HepG2 (cell line): ENCODE data around the gene RABEPK. TPM values are rescaled to one million over a fixed set of nuclear protein-coding genes. Genes with fewer than 3 reads are reported as not detected.

Source experiments
- ARNT2 ChIP-seq: sonication (generic); formaldehyde crosslinking; IDR thresholded peaks from 2 replicates; pipeline ENCODE4 v1.8.0; 2022; ENCODE audit warnings: mild to moderate bottlenecking, low read depth, missing genetic modification reagents, moderate library complexity
- ATF4 ChIP-seq, 2 experiments: fragments of 450-650 bp in 1 of 2; sonication (generic) in 1 of 2; formaldehyde crosslinking; IDR thresholded peaks; 2 replicates each; pipeline versions ENCODE4 v1.5.0 to v1.8.0; 2020 to 2022; ENCODE audit warnings: mild to moderate bottlenecking in 1 of 2, missing genetic modification reagents in 1 of 2
- BATF2 ChIP-seq: sonication (generic); formaldehyde crosslinking; IDR thresholded peaks from 2 replicates; pipeline ENCODE4 v1.8.0; 2022; ENCODE audit warnings: mild to moderate bottlenecking, missing genetic modification reagents, moderate library complexity
- GLI4 ChIP-seq: sonication (generic); formaldehyde crosslinking; IDR thresholded peaks from 2 replicates; pipeline ENCODE4 v1.5.1; 2020; ENCODE audit warnings: missing genetic modification reagents, mild to moderate bottlenecking, moderate library complexity, borderline replicate concordance
- HNF4A ChIP-seq: sonication (generic); formaldehyde crosslinking; IDR thresholded peaks from 2 replicates; pipeline ENCODE4 v1.4.0; 2020; ENCODE audit warnings: missing genetic modification reagents
- KDM1A ChIP-seq: IDR thresholded peaks from 2 replicates; pipeline ENCODE4 v1.6.1; 2016; ENCODE audit warnings: missing compliant biosample characterization
- KDM5B ChIP-seq: sonication (generic); formaldehyde crosslinking; IDR thresholded peaks from 2 replicates; pipeline ENCODE4 v1.4.0; 2020; ENCODE audit warnings: missing genetic modification reagents, mild to moderate bottlenecking, borderline replicate concordance
- REXO4 ChIP-seq: sonication (generic); formaldehyde crosslinking; IDR thresholded peaks from 2 replicates; pipeline ENCODE4 v1.8.0; 2022; ENCODE audit warnings: missing genetic modification reagents, mild to moderate bottlenecking, borderline replicate concordance
- SMYD3 ChIP-seq: sonication (generic); formaldehyde crosslinking; IDR thresholded peaks from 2 replicates; pipeline ENCODE4 v1.8.1; 2023; ENCODE audit warnings: mild to moderate bottlenecking, missing genetic modification reagents
- ZBTB3 ChIP-seq: sonication (generic); formaldehyde crosslinking; IDR thresholded peaks from 2 replicates; pipeline ENCODE4 v1.4.0; 2020; ENCODE audit warnings: low read depth, mild to moderate bottlenecking, moderate library complexity, missing genetic modification reagents, borderline replicate concordance
- ZBTB38 ChIP-seq: sonication (generic); formaldehyde crosslinking; IDR thresholded peaks from 2 replicates; pipeline ENCODE4 v1.5.1; 2020; ENCODE audit warnings: mild to moderate bottlenecking, missing genetic modification reagents
- ZFP82 ChIP-seq: sonication (generic); formaldehyde crosslinking; IDR thresholded peaks from 2 replicates; pipeline ENCODE4 v1.5.1; 2020; ENCODE audit warnings: mild to moderate bottlenecking, missing genetic modification reagents, borderline replicate concordance
- ZIK1 ChIP-seq: sonication (generic); formaldehyde crosslinking; IDR thresholded peaks from 2 replicates; pipeline ENCODE4 v1.5.0; 2020; ENCODE audit warnings: mild to moderate bottlenecking, low read depth, missing genetic modification reagents, borderline replicate concordance
- ZNF10 ChIP-seq: sonication (generic); formaldehyde crosslinking; IDR thresholded peaks from 2 replicates; pipeline ENCODE4 v1.4.0; 2020; ENCODE audit warnings: mild to moderate bottlenecking, low read depth, missing genetic modification reagents, borderline replicate concordance
- ZNF17 ChIP-seq: sonication (generic); formaldehyde crosslinking; IDR thresholded peaks from 2 replicates; pipeline ENCODE4 v1.5.0; 2020; ENCODE audit warnings: mild to moderate bottlenecking, missing genetic modification reagents
- ZNF225 ChIP-seq: sonication (generic); formaldehyde crosslinking; IDR thresholded peaks from 2 replicates; pipeline ENCODE4 v1.4.0; 2020; ENCODE audit warnings: mild to moderate bottlenecking, missing genetic modification reagents
- ZNF232 ChIP-seq: sonication (generic); formaldehyde crosslinking; IDR thresholded peaks from 2 replicates; pipeline ENCODE4 v1.4.0; 2020; ENCODE audit warnings: missing genetic modification reagents, borderline replicate concordance
- ZNF234 ChIP-seq: sonication (generic); formaldehyde crosslinking; conservative IDR thresholded peaks from 2 replicates; pipeline ENCODE4 v1.5.1; 2020; ENCODE audit warnings: mild to moderate bottlenecking, missing genetic modification reagents
- ZNF282 ChIP-seq: fragments of 450-650 bp; IDR thresholded peaks from 2 replicates; pipeline ENCODE4 v1.6.1; 2018; ENCODE audit not compliant: partially characterized antibody
- ZNF577 ChIP-seq: sonication (generic); formaldehyde crosslinking; IDR thresholded peaks from 2 replicates; pipeline ENCODE4 v1.4.0; 2020; ENCODE audit warnings: mild to moderate bottlenecking, low read depth, missing genetic modification reagents, borderline replicate concordance
- ZZZ3 ChIP-seq: sonication (generic); formaldehyde crosslinking; IDR thresholded peaks from 2 replicates; pipeline ENCODE4 v1.4.0; 2020; ENCODE audit warnings: missing genetic modification reagents, mild to moderate bottlenecking, borderline replicate concordance
- polyA plus RNA-seq, 8 experiments: library from polyadenylated mRNA; depleted of rRNA in 3 of 8; stranded (reverse) in 7 of 8; unstranded in 1 of 8; fragments of >200 nt; fragmentation: Illumina TruSeq in 4 of 8; extraction: Trizol in 4 of 8; gene quantifications; 2 replicates each; pipeline versions ENCODE4 v1.2.1 to v1.2.3, GENCODE V29; 2011 to 2016; ENCODE audit warnings: low read depth in 4 of 8, missing spikeins in 1 of 8, mixed read lengths in 1 of 8; ENCODE audit not compliant: insufficient read depth in 1 of 8
- total RNA-seq, 5 experiments: library from RNA; depleted of rRNA; stranded (reverse); fragments of >200 nt; fragmentation: Illumina TruSeq; extraction: Trizol; gene quantifications; 2 replicates each; pipeline ENCODE4 v1.2.3, GENCODE V29; 2016; ENCODE audit warnings: low read depth in 1 of 5
- TF ChIP-seq, protein P1 (sequence below): sonication (generic); formaldehyde crosslinking; IDR thresholded peaks from 2 replicates; pipeline ENCODE4 v1.8.0; 2022; ENCODE audit warnings: mild to moderate bottlenecking, missing genetic modification reagents, borderline replicate concordance
- TF ChIP-seq, protein P2 (sequence below): sonication (generic); formaldehyde crosslinking; IDR thresholded peaks from 2 replicates; pipeline ENCODE4 v1.5.0; 2020; ENCODE audit warnings: mild to moderate bottlenecking, missing genetic modification reagents

Gene RABEPK
- total and polyA plus RNA-seq, 2 of the 13 experiments (the other 11 are each of a cell fraction or from before 2014, with no cell fraction given), result 75.5 to 90.0 TPM

GRCh38 chr9:125241863-125242739 lies 41.8 kb downstream of the RABEPK start (continued):
- TF ChIP-seq ZNF232 (CRISPR knock-in tag) (0 out of 2 replicates have a peak, but pooled peaks have one; percentile 23), KDM5B (CRISPR knock-in tag) (0 out of 2 replicates have a peak, but pooled peaks have one; percentile 36), ZFP82 (CRISPR knock-in tag) (no peak), REXO4 (CRISPR knock-in tag) (no peak), ZNF577 (CRISPR knock-in tag) (no peak), GLI4 (CRISPR knock-in tag) (0 out of 2 replicates have a peak, but pooled peaks have one; percentile 73), ZIK1 (0 out of 2 replicates have a peak, but pooled peaks have one; percentile 28), ARNT2 (CRISPR knock-in tag) (no peak), ZBTB38 (CRISPR knock-in tag) (no peak), HNF4A (CRISPR knock-in tag) (no peak), ZBTB3 (CRISPR knock-in tag) (no peak), SMYD3 (no peak), ZNF234 (CRISPR knock-in tag) (no peak), BATF2 (CRISPR knock-in tag) (no peak), ZZZ3 (no peak), ZNF17 (no peak), ATF4 (CRISPR knock-in tag; IDR thresholded peaks at IDR 0.05) (0 out of 4 replicates have a peak, but pooled peaks of 1 of the 2 experiments have one; percentile 6), ZNF282 (no peak), ZNF10 (no peak), ZNF225 (CRISPR knock-in tag) (no peak), KDM1A (no peak)
- TF ChIP-seq, protein P1, sequence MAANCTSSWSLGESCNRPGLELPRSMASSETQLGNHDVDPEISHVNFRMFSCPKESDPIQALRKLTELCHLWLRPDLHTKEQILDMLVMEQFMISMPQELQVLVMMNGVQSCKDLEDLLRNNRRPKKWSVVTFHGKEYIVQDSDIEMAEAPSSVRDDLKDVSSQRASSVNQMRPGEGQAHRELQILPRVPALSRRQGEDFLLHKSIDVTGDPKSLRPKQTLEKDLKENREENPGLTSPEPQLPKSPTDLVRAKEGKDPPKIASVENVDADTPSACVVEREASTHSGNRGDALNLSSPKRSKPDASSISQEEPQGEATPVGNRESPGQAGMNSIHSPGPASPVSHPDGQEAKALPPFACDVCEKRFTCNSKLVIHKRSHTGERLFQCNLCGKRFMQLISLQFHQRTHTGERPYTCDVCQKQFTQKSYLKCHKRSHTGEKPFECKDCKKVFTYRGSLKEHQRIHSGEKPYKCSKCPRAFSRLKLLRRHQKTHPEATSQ (CRISPR knock-in tag), result no peak
- TF ChIP-seq, protein P2, sequence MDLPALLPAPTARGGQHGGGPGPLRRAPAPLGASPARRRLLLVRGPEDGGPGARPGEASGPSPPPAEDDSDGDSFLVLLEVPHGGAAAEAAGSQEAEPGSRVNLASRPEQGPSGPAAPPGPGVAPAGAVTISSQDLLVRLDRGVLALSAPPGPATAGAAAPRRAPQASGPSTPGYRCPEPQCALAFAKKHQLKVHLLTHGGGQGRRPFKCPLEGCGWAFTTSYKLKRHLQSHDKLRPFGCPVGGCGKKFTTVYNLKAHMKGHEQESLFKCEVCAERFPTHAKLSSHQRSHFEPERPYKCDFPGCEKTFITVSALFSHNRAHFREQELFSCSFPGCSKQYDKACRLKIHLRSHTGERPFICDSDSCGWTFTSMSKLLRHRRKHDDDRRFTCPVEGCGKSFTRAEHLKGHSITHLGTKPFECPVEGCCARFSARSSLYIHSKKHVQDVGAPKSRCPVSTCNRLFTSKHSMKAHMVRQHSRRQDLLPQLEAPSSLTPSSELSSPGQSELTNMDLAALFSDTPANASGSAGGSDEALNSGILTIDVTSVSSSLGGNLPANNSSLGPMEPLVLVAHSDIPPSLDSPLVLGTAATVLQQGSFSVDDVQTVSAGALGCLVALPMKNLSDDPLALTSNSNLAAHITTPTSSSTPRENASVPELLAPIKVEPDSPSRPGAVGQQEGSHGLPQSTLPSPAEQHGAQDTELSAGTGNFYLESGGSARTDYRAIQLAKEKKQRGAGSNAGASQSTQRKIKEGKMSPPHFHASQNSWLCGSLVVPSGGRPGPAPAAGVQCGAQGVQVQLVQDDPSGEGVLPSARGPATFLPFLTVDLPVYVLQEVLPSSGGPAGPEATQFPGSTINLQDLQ (CRISPR knock-in tag), result no peak
